Kidney glomerular epithelial cell (primary cell): ENCODE measurements around the gene CRADD.
"Not testable (repeated sequence)": the region's sequence is repeated elsewhere in the genome, so short reads cannot be mapped to it uniquely, and the experiment has no call there.

ENCODE experiments used
- DNase-seq: peaks from one replicate; lab custom pipeline; 2025; lab: John Stamatoyannopoulos, UW

The CRADD gene

DNA sequence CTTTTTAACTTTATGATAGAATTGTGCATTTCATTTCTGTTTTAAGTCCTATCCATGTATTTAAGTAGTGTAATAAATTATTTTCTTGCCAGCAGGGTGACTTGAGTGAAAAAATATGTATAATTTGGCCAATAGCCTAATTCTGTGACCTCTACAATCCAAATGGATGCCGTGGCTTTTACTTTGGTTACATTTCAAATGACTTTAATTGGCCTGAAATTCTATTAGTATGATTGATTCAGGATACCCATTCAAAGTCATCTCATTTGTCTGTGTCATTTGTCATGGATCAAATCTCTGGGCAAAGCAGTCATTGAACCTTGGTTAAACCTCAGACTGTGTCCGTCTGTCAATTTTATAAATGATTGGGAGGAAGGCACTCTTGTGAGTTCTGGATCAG is 29.6 kb downstream of the CRADD start:
- DNase-seq: no peak

DNA sequence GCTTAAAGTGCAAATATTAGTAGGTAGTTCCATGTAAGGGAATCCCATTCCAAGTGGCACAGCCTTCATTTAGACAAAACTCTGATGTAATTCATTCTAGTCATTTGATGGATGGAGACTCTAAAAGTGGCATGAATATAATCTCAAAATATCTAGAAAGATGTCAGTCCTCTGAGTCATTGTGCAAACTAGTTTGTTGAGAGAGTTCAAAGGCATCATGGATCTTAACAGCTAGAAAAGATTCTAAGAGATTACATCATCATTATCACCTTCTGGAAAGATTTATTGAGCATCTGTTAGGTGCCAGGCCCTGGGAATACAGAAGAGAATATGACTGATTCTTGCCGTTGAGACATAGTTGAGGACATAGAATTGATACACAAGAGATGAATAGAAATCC is 30.7 kb downstream of the CRADD start:
- peak; percentile 81 for DNase-seq

DNA sequence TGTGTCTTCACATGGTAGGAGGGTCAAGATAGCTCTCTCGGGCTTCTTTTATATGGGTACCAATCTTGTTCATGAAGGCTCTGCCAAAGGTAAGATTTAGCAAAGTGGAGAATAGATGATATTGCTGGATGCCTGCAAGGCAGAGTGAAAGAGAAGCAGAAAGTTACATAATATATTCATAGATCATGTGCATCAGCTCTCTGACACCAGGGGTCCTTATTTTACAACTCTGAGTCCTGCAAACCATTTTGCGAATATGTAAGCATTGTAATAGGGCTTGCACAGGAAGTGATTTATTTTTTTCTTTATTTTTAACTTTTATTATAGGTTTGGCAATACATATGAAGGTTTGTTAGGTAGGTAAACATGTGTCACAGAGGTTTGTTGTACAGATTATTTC is 31.8 kb downstream of the CRADD start:
- DNase-seq: no peak

DNA sequence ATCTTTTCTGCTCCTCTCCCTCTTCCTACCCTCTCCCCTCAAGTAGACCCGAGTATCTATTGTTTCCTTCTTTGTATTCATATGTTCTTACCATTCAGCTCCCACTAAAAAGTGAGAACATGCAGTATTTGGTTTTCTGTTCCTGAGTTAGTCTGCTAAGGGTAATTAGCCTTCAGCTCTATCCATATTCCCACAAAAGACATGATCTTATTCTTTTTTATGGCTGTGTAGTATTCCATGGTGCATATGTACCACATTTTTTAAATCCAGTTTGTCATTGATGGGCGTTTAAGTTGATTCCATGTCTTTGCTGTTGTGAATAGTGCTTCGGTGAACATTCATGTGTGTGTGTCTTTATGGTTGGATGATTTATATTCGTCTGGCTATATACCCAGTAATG is 32.2 kb downstream of the CRADD start:
- no peak for DNase-seq

DNA sequence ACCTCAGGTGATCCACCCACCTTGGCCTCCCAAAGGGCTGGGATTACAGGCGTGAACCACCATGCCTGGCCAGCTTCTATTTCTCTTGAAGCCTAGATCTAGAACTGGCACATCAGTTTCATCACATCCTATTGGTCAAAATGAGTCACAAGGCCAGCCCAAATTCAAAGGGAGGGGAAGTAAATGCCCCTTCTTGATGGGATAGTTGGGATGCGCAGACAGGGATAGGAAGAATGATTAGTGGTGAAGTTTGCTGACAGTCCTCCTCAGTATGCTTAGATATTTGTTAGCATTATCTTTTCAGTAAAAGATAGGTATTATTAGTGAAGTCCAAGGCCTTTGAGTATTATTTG is 33.4 kb downstream of the CRADD start:
- no peak for DNase-seq

DNA sequence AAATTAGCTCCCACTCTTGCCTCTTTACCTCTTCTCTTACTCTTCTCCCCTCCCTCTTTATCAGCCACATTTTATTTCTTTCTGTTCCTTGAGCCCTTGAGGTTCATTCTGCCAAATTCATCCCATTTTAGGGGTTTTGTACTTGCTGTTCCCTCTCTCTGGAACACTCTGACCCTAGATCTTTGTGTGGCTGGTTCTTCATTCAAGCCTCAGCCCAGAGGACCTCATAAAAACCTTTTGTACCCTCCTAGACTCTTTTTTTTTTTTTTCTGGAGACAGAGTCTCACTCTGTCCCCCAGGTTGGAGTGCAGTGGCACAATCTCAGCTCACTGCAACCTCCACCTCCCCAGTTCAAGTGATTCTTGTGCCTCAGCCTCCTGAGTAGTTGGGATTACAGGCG is 34.3 kb downstream of the CRADD start:
- DNase-seq: not testable (repeated sequence)

DNA sequence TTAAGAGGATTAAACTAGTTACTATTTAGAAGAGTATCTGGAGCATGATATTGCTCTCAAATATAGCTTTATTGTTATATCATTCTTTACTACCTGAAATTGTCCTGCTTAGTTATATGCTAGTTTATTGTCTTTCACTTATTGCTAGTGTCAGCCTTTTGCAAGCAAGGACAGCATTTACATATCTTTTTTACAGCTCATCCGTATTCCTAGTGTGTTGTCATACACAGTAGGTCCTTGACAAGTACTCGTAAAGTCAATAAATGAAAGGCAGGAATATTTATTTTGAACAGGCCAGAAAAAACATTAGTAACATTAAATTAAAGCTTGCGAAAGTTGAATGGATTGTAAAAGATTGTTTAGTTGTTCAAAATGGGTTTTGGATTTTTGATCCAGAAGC is 35.0 kb downstream of the CRADD start:
- DNase-seq: no peak

DNA sequence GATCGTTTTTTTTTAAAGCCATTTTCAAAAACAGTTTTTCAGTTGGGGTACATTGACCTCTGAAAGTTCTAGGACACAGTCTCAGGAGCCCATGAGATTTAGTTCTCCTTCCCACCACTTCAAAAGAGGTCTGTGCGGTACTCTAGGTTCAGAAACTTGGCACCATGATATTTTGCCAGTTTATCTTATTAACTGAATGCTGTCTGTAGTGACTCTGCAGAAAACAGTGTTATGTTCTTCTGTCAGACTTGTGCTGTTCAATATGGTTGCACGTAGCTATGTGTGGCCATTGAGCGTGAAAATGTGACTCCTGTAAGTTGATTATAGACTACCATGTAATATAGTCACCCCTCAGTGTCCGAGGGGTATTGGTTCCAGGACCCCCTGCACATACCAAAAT is 35.9 kb downstream of the CRADD start:
- DNase-seq: no peak

DNA sequence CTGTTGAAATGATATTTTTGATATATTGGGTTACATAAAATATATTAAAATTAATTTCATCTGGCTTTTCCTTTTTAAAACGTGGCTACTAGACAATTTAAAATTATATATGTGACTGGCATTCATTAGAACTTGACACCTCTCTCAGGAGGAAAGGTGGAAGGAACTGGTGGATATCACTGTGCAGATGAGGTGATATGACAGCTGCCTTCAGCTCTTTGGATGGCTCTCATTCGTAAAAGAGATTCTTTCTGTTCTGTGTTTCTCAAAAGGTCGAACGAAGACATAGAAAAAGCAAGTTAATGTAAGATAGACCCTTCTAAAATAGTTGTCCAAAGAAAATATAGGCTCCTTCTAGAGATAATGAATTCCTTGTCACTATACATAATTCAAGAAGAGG is 36.6 kb downstream of the CRADD start:
- DNase-seq: no peak

DNA sequence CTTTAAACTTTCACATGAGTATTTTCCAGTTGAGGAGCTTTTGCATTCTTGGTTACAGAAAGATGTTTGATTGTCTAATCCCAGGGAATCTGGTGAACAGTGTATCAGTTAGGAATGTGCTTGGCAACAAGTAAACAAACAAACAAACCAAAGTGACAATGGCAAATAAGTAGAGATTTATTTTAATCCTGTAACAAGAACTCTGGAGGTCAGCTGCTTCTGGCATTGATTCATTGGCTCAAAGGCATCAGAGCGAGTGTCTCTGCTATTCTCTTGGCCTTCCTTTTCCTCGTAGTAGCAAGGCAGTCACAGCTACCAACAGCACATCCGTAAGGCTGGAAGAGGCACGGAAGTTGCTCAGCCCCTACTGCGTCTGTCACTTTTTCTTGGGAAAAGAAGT is 37.2 kb downstream of the CRADD start:
- DNase-seq: peak; percentile 12

DNA sequence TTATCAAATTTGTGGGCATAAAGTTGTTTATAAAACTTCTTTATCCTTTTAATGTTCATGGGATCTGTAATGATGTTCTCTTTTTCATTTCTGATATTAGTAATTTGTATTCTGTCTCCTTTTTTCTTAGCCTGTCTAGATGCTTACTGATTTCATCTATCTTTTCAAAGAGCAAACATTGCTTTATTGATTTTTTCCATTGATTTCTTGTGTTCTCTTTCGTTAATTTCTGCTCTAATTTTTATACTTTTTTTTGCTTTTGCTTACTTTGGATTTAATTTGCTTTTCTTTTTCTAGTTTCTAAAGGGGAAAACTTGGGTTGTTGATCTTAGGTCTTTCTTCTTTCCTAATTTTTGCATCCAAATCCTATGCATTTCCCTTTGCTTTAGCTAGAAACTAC is 42.5 kb downstream of the CRADD start:
- DNase-seq: no peak

DNA sequence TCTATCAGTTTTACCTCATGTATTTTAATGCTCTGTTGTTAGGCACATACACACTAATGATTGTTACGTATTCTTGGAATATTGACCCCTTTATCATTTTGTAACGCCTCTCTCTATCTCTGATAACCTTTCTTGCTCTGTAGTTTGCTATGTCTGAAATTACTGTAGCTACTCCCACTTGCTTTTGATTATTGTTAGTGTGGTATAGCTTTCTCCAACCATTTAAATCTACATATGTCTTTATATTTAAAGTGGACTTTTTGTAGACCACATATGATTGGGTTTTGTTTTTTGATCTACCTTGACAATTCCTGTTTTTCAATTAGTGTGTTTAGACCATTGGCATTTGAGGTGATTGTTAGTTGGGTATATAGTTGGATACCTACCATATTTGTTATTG is 43.4 kb downstream of the CRADD start:
- DNase-seq: no peak

DNA sequence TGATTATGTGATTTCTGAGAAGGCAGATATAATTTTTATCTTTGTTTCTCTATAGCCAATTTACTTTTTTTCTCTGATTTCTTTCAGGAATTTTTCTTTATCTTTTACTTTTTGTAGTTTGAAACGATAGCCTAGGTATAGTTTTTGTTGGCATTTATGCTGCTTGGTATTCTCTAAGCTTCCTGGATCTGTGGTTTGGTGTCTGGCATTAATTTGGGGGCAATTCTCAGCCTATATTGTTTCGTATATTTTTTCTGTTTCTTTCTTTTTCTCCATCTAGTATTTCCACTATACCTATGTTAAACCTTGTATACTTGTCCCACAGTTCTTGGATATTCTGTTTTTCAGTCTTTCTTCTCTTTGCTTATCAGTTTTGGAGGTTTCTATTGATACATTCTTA is 45.0 kb downstream of the CRADD start:
- DNase-seq: no peak

DNA sequence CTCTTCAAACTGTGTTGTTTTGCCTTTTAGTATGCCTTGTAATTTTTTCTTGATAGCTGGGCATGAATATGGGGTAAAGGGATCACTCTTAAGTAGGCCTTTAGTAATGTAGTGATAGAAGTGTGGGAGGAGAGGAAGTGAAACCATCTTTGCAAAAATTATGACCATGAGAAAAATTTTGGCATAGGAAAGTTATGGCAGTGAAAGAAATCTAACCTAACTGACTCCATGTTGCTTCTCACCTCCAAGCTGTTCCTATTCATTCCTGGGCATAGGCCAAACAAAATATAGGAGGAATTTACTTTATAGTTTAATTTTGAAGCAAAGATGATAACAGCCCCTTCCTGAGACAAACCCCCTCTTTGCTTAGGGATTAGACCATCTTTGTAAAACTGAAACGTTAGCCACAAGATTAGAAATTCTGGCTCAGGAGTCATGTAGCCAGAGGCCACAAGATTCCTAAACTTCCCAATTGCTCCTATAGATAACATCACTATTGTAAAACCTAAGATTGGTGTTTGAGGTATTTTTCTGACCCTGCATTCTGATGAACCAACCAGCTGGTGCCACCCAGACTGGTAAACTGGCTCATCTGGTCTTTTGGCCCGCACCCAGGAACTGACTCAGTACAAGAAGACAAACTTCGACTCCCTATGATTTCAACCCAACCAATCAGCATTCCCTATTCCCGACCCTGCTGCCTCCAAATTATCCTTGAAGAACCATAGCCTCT is 45.8 kb downstream of the CRADD start:
- no peak for DNase-seq

DNA sequence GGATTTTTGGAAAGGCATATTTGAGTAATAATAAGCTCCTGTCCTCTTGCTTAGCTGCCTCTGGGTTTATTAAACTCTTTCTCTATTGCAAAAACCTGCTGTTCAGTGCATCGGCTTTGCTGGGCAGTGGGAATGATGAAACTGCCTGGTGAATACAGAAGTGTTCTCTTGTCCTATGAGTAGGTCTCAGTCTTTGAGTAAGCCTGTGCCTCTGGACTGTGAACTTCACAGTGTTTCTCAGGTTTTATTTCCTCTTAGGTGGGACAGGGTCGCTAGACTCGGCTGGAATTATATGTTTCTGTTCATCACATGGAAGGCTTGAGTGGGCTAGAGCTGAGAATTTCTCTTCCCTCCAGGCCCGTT is 46.4 kb downstream of the CRADD start:
- DNase-seq: no peak

DNA sequence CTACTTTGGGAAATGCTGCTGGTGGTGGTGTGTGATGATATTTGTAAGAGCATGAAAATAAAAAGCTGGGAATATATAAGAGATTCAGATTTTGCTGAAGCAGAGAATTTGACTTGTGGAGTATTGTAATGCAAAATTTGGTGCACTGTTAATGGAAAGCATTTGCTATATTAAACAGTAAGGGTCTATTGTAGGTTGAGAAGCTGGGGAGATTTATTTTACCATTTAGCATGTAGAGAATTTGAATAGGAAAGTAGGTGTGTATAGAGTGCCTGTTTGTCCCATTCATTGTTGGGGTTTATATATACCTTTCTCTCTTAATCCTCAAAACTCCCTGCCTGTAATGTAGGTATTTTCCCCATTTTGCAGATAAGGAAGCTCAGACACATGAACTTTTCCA is 48.4 kb downstream of the CRADD start:
- no peak for DNase-seq

DNA sequence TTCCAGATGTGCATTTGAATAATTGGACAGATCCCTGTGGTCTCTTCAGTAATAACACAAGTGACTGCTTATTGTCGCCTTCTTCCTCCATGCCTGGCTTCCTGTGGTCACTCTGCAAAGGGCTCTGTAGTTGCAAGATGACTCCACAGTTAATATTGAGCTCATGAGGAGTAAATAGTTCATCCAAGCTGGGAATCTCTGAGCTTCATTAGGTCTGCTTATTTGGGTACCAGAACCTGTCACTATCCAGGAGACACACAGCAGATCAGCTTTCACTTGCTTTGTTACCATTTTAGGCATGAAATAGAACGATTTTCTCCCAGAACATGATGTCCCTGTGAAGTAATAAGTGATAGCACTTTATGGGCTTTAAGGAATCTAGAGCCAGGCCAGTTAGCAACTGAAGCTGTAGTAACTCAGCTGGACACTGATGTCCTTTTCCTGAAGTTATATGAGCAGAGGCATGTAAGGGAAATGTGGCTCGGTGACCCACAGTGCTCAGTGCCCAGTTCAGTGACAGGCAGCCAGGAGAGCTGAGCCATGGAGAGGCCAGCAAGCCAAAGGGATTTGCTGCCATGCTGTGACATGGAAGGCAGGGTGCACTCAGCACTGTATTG is 50.1 kb downstream of the CRADD start:
- no peak for DNase-seq

DNA sequence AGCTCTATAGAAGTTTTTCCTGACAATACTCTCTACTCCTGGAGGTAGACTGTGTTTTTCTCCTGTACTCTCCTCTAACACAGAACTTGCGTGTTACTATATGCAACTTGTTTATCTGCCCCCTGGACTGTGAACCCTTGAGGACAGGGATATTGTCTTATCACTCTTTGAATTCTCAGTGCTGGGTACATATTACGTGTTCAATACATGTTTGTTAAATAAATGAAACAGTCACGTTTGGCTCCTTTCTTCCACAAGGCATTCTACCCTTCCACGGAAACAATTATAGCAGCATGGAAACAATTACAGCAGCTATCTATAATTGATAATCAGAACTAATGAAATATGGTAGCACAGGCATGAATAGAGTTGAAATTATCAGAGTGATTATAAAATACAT is 50.7 kb downstream of the CRADD start:
- DNase-seq: no peak

DNA sequence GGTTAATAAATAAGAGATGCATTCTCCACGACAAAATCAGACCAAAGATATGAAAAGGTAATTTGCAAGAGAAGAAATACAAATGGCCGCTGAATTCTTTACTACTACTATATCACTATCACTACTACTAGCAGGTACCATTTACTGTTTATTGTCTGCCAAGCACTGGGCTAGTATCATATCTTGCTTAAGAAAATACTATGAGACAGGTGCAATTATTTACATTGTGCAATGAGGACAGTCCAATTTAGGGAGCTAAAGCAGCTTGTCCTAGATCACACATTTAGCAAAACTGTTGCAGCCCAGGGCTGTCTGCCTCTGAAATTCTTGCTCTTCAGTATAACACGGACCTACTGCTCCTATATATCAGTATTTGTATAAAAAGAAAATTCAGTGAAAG is 52.8 kb downstream of the CRADD start:
- no peak for DNase-seq

DNA sequence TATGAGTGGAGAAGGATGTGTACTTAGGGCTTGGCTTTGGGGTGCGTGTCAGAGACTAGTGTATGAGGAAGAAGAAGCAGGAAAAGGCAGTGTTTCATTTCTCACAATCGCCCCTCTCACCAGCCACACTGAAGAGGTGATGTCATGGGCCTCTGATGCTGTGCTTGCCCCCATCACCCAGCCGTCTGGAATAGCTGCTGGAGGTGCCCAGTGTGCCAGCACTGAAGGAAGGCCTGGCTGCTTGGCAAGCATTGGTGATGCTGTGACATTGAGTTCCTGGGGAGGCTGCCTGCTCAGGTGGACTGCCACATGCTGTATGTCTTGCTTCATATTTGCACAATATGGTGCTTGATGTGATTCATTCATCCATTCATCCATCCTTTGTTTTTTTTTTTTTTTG is 56.2 kb downstream of the CRADD start:
- DNase-seq: no peak

DNA sequence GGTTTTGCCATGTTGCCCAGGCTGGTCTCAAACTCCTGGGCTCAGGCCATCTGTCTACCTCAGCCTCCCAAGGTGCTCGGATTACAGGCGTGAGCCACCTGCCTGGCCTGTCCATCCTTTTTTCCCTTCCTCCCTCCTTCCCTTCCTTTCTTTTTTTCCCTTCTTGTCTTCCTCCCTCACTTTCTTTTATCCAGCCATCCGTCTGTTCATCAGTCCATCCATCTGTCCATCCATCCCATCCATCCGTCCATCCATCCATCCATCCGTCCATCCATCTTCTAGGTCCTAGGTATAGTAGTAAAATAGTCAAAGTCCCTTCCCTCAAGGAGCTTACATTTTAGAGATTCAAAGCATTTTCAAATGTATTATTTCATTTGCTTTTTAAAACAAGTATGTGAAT is 56.8 kb downstream of the CRADD start:
- DNase-seq: no peak

DNA sequence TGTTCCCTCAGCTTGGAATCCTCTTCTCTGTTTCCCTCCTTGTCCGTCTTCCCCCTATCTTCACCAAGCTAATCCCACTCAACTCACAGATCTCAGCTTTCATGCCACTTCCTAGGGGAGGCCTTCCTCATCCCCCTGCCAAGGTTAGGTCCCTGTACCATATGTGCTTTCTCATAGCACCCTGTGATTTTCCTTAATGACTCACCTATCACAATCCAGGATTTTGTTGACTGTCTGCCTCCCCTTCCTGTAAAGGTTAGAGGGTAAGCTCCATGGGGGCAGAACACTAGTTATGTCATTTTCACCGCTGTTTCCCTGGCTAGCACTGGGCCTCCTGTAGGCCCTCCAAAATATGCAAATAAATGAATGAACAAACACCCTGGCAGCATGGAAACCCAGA is 57.6 kb downstream of the CRADD start:
- DNase-seq: no peak

DNA sequence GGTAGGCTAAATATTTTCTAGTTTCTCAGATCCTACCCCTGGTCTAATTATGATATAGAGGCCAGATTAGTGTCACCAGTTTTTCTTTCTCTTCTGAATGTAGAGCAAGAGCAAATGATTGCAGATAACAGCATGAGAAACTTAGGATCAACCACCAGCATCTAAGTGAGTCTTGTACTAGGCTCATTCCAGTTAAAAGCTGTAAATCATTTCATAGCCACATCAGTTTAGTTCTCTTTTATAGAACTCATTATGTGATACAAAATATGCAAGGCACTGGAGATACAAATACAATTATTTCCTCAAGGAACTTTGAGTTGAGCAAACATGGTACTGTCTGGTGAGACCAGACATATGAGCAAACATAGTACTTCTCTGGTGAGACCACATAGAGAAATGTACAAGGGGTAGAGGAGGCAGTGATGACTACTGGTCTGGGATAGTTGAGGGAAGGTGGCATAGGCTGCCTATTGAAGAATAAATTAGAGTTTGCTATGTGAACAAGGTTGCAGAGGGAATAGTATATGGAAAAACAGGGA is 59.5 kb downstream of the CRADD start:
- DNase-seq: no peak
